ENCODE data around the gene RNF144A.

- no peak for TF ChIP-seq CTCF (conservative IDR thresholded peaks at IDR 0.05; ENCODE audit: low read length)
- TF ChIP-seq EZH2phosphoT487 (IDR thresholded peaks at IDR 0.05; ENCODE audit: borderline replicate concordance): no peak
Observed at GRCh38 chr2:6952101-6952500, 34.9 kb downstream of the RNF144A start.
